HG02840 (cell line): ENCODE measurements around the gene BRD3.
"Not testable (repeated sequence)": the region's sequence is repeated elsewhere in the genome, so short reads cannot be mapped to it uniquely, and the experiment has no call there.

Source experiments
- ATAC-seq: cut with Tn5 transposase; IDR thresholded peaks from one replicate; pipeline ENCODE4 v1.9.1; 2021; ENCODE audit warnings: mild to moderate bottlenecking, moderate library complexity, moderate number of reproducible peaks; ENCODE audit not compliant: unreplicated experiment, low FRiP score

BRD3 gene

GRCh38 chr9:134067904-134068743, at the start of gene BRD3:
Gene BRD3 (minus strand): TSS chr9:134068026. CDS start chr9:134053477, 14,549 bp downstream.
- peak; percentile 57 for ATAC-seq

- ATAC-seq: no peak
These were observed 44.7 kb upstream of the BRD3 start for GRCh38 chr9:134112561-134112960.

DNA sequence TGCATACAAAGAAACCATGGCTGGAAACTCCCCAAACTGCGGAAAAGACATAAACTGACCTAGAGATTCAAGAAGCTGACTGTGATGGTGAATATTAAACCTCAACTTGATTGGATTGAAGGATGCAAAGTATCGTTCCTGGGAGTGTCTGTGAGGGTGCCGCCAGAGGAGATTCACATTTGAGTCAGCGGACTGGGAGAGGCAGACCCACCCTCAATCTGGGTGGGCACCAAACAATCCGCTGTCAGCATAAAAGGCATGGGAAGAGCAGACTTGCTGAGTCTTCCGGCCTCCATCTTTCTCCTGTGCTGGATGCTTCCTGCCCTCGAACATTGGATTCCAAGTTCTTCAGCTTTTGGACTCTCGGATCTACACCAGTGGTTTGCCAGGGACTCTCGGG, 43.2 kb upstream of the BRD3 start:
- no peak for ATAC-seq

DNA sequence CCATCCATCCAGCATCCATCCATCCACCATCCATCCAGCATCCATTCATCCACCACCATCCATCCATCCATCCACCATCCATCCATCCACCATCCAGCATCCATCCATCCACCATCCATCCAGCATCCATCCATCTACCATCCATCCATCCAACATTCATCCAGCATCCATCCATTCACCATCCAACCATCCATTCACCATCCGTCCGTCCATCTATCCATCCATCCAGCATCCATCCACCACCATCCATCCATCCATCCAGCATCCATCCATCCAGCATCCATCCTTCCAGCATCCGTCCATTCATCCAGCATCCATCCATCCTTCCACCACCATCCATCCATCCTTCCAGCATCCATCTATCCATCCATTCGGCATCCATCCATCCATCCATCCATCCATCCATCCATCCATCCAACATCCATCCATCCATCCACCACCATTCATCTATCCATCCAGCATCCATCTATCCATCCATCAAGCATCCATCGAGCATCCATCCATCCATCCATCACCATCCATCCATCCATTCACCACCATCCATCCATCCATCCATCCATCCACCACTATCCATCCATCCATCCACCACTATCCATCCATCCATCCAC, 35.7 kb upstream of the BRD3 start:
- no peak for ATAC-seq

DNA sequence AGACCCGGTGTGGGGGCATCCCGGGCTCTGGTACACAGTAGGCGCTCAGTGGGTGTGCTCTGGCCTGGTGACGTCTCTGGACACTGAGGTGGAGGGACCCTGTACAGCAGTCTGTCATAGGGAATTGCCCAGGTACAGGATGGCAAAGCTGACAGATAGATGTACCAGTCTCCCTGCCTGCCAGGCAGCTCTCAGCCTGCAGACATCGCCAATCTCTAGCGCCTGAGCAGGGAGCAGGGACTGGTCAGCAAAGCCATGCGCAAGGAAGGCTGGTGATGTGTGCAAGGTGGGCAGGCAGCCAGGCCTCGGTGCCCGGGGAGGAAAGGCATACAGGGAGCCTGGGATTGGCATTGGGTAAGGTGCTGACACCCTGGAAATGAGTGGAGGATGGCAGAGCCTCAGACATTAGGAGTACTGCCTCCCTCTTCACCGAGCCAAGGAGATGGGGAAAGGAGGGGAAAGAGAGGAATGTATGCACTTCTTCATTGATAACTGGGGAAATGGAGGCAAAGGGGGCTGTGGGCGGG, 33.9 kb upstream of the BRD3 start:
- no peak for ATAC-seq

GRCh38 chr9:134101133-134101532, 33.3 kb upstream of the BRD3 start:
- ATAC-seq: not testable (repeated sequence)

DNA sequence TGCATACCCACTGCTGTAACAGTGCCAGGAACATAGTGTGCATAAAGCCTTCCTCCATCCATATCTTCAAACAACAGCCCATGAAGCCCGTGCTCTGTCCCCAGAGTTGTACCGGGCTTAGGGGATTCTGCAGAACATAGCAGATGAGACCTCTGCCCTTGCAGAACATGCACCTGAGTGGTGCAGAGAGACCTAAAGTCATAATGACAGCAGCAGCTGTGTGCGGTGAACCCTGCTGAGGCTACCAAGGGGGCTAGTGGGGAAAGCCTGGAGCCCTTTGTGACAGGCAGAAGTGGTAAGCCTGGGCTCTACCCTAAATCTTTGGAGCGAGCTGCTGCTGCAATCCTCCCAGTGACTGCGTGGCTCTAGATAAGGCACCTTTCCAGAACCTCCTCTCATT, 32.2 kb upstream of the BRD3 start:
- ATAC-seq: no peak

DNA sequence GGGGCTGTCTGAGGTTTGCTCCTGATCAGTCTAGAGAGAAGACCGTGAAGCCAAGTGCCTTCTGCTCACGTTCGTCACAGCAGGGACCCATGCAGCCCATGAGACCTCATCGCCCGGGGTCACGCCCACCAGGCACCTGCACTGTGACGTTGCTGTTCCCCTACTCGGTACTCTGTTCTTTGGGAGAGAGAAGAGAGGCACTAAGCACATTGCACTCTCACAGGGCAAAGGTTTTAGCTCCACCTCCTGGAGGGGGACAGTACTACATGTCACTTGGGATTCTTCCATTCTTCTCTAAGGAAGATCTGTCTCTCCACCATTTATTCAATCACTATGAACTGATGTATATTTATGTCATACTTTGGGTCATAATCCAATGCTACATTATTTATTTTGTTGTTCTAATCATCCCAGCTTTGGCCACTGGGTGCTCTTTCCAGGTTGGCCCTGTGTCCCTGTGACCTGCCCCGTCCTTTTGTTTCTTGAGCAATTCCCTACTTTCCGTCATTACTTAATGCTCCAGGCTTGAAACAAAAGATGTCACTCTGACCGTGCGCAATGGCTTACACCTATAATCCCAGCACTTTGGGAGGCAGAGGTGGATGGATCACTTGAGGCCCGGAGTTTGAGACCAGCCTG, 31.4 kb upstream of the BRD3 start:
- no peak for ATAC-seq

GRCh38 chr9:134089972-134090371, 22.1 kb upstream of the BRD3 start:
- ATAC-seq: no peak

DNA sequence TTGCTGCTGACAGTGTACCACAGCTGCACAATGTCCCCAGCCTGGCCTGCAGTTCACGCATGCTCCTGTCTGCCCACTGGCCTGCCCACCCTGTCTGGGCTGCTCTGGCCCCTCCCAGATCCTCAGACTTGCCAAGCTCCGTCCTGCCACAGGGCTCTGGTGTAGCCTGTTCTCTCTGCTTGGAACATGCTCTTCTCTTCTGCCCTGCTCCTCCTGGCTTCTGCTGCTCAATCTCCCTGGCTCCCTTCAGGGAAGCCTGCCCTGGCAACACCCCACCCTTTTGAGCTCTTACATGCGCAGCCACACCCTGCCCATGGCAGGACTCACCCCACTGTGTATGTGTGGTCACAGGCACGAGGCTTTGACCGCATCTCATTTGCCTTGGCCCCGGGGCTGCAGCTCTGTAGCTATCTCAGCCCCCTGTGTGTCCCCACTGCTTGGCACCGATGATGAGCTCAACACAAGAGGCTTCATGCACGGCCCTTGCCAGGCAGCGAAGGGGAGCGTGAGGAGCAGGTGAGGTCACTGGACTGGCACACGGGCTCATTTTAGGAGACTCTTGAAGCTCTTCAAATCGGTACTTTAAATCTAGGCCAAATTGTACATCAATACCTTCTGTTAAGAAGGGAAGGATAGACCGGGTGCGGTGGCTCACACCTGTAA, 20.4 kb upstream of the BRD3 start:
- ATAC-seq: no peak

DNA sequence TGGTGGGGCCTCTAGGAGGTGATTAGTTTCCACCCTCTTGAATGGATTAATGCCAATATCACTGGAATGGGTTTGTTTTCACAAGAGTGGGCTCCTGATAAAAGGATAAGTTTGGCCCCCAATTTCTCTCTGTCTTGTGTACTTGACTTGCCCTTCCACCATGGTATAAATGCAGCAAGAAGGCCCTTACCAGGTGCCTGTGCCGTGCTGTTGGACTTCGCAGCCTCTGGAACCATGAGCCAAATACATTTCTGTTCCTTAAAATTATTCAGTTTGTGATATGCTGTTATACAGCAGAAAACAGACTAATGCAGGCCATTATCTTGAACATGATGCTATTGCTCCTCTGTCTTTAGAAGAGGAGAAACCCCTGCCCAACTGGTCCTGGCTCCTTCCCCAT, 17.8 kb upstream of the BRD3 start:
- no peak for ATAC-seq

GRCh38 chr9:134083451-134083850, 15.6 kb upstream of the BRD3 start:
- no peak for ATAC-seq

GRCh38 chr9:134076644-134077043, 8.8 kb upstream of the BRD3 start:
- ATAC-seq: no peak

DNA sequence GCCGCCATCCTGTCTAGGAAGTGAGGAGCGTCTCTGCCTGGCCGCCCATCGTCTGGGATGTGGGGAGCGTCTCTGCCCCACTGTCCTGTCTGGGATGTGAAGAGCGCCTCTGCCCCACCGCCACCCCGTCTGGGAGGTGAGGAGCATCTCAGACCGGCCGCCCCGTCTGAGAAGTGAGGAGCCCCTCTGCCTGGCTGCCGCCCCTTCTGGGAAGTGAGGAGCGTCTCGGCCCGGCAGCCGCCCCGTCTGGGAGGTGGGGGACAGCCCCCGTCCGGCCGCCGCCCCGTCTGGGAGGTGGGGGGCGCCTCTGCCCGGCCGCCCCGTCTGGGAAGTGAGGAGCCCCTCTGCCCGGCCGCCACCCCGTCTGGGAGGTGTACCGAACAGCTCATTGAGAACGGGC, 7.9 kb upstream of the BRD3 start:
- ATAC-seq: not testable (repeated sequence)

GRCh38 chr9:134073500-134073899, 5.7 kb upstream of the BRD3 start:
- ATAC-seq: no peak

DNA sequence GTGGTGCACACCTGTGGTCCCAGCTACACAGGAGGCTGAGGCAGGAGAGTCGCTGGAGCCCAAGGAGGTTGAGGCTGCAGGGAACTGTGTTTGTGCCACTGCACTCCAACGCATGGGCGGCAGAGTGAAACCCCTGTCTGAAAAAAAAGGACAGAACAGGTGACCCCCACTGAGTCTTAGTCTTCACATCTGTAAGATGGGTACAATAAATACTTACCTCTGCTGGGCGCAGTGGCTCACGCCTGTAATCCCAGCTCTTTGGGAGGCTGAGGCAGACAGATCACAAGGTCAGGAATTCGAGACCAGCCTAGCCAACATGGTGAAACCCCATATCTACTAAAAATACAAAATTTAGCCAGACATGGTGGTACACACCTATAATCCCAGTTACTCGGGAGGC, 4.9 kb upstream of the BRD3 start:
- not testable (repeated sequence) for ATAC-seq

GRCh38 chr9:134071149-134071548, 3.3 kb upstream of the BRD3 start:
- no peak for ATAC-seq

DNA sequence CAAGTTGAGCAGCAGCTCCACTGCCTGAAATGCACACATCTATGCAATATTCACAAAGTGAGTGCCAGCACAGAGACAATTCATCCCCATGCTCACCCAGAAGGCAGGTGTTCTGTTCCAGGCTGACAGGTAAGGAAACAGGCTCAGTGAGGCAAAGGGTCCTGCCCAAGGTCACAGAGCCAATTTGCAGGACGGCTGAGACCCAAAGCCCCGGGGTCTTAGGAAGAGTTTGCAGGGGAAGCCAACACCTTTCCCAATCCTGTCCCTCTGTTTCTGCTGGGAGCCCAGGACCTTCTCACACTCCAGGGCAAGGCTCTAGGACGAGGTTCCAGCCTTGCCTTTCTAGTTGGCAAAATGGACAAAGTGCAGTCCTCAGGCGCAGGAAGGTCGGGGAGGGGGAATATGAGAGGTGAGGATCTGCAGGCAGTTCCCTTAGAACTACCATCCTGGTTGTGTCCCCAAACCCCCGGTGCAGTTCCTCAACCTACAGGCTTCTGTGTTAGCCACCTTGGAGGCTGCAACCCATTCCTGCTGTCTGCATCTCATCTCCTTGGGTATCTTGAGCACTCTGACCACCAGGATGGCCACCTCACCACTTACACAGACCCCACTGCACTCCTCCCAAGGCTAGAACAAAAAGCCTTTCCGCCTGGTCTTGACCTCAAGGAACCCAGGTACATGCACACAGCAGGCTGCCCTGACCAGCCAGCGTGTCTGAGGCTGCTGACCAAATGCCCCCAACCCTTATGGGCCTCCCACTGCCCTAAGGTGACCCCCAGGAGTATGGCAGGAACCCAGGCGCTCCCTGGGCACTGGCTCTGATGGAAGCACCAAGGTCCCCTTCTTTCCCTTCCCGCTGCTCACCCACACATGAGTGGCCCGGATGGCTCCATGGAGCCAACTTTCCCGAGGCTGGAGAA, 1.9 kb upstream of the BRD3 start:
- ATAC-seq: no peak

DNA sequence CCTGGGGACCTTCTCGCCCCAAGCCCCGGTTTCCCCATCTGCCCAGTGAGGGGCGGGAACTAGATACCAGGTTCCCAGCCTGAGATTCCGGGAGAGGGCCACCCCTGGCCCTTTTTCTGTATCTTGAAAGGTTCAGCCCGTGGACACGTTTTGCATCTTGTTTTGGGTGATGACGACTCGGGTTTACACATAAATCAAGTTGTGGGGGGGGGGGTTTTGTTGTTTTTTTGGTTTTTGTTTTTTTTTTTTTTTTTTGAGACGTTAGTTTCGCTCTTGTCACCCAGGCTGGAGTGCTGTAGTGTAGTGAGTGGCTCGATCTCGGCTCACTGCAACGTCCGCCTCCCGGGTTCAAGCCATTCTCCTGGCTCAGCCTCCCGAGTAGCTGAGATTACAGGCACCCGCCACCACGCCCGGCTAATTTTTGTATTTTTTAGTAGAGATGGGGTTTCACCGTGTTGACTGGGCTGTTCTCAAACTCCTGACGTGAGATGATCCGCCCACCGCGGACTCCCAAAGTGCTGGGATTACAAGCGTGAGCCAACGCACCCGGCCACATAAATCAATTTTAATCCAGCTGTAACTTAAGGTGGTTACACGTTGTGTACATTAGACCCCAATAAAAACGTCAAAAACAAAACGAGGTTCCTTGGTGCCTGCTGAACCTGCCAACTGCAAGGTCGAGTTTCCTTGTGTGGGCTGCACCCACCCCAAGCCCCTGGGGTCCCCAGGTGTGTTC, 1.1 kb upstream of the BRD3 start:
- no peak for ATAC-seq
